Fibroblast of skin of right quadriceps (primary cell): Measurements from ENCODE around the gene SERPINE2.

ENCODE experiments used
- DNase-seq: peaks from one replicate; pipeline ENCODE4 v3.0.0-alpha.2; 2013

SERPINE2 gene

GRCh38 chr2:224042191-224042696, 3.2 kb upstream of the SERPINE2 start:
- DNase-seq, result no peak

GRCh38 chr2:224041554-224041953, 2.5 kb upstream of the SERPINE2 start:
- no peak for DNase-seq

- no peak for DNase-seq
Observed at GRCh38 chr2:224040753-224041152, 1.7 kb upstream of the SERPINE2 start.

- no peak for DNase-seq
Observed at GRCh38 chr2:224039770-224040440, 819 bp upstream of the SERPINE2 start.

GRCh38 chr2:224038830-224039079, 331 bp downstream of the SERPINE2 start:
- DNase-seq, result no peak

GRCh38 chr2:224038049-224038829, 847 bp downstream of the SERPINE2 start:
- DNase-seq, result peak; percentile 17

GRCh38 chr2:224036731-224037361, 2.2 kb downstream of the SERPINE2 start:
- DNase-seq, result no peak

- no peak for DNase-seq
Observed at GRCh38 chr2:224034017-224034416, 5.1 kb downstream of the SERPINE2 start.

- no peak for DNase-seq
Observed at GRCh38 chr2:224033601-224034000, 5.5 kb downstream of the SERPINE2 start.

GRCh38 chr2:224032283-224032682, 6.8 kb downstream of the SERPINE2 start:
- no peak for DNase-seq

GRCh38 chr2:224031358-224031970, 7.6 kb downstream of the SERPINE2 start:
- no peak for DNase-seq

GRCh38 chr2:224030786-224031185, 8.3 kb downstream of the SERPINE2 start:
- DNase-seq, result no peak

GRCh38 chr2:224029876-224030275, 9.2 kb downstream of the SERPINE2 start:
- no peak for DNase-seq

GRCh38 chr2:224027931-224028330, 11.2 kb downstream of the SERPINE2 start:
- DNase-seq, result no peak

- no peak for DNase-seq
Observed at GRCh38 chr2:224027070-224027469, 12.0 kb downstream of the SERPINE2 start.

GRCh38 chr2:224025874-224026273, 13.2 kb downstream of the SERPINE2 start:
- peak; percentile 15 for DNase-seq

GRCh38 chr2:224024270-224024669, 14.8 kb downstream of the SERPINE2 start:
- no peak for DNase-seq

- DNase-seq, result peak; percentile 30
Observed at GRCh38 chr2:224023188-224023587, 15.9 kb downstream of the SERPINE2 start.

GRCh38 chr2:224022486-224022885, 16.6 kb downstream of the SERPINE2 start:
- DNase-seq, result no peak

- DNase-seq, result no peak
Observed at GRCh38 chr2:224020523-224020922, 18.6 kb downstream of the SERPINE2 start.

GRCh38 chr2:224017957-224018356, 21.1 kb downstream of the SERPINE2 start:
- DNase-seq, result no peak

- no peak for DNase-seq
Observed at GRCh38 chr2:224016963-224017362, 22.1 kb downstream of the SERPINE2 start.

GRCh38 chr2:224014336-224014735, 24.8 kb downstream of the SERPINE2 start:
- no peak for DNase-seq

- DNase-seq, result no peak
Observed at GRCh38 chr2:224011837-224012236, 27.2 kb downstream of the SERPINE2 start.
